HEK293T (cell line): ENCODE measurements around the gene ZIC4.

Experiments used
- CTCF ChIA-PET: fragments of 350-600 bp; formaldehyde crosslinking; extraction: SDS; loops from one replicate; lab custom pipeline; 2021; ENCODE audit warnings: antibody characterized with exemption, inconsistent platforms; lab: Yijun Ruan, JAX
- POLR2A ChIA-PET: fragments of 350-600 bp; formaldehyde crosslinking; extraction: SDS; loops from one replicate; lab custom pipeline; 2020; ENCODE audit warnings: antibody characterized with exemption, inconsistent platforms; lab: Yijun Ruan, JAX
- DNase-seq: peaks from one replicate; pipeline ENCODE4 v3.0.0; 2012; ENCODE audit warnings: mixed read lengths; ENCODE audit errors: extremely low spot score
- ARNT ChIP-seq: fragments of 450-650 bp; IDR thresholded peaks from 2 replicates; pipeline ENCODE4 v1.6.1; 2017; ENCODE audit warnings: mild to moderate bottlenecking
- BHLHE40 ChIP-seq: fragments of 450-650 bp; IDR thresholded peaks from 2 replicates; pipeline ENCODE4 v1.6.1; 2016; ENCODE audit warnings: mild to moderate bottlenecking, moderate library complexity, borderline replicate concordance
- CTBP1 ChIP-seq: fragments of 450-650 bp; IDR thresholded peaks from 2 replicates; pipeline ENCODE4 v1.6.1; 2016; ENCODE audit warnings: borderline replicate concordance
- ELF4 ChIP-seq: fragments of 450-650 bp; IDR thresholded peaks from 2 replicates; pipeline ENCODE4 v1.6.1; 2017; ENCODE audit warnings: antibody characterized with exemption
- FOXA1 ChIP-seq: fragments of 450-650 bp; IDR thresholded peaks from 2 replicates; pipeline ENCODE4 v1.6.1; 2016; ENCODE audit warnings: mild to moderate bottlenecking
- FOXK2 ChIP-seq: fragments of 450-650 bp; IDR thresholded peaks from 2 replicates; pipeline ENCODE4 v1.6.1; 2016; ENCODE audit warnings: mild to moderate bottlenecking
- FOXM1 ChIP-seq: fragments of 450-650 bp; IDR thresholded peaks from 2 replicates; pipeline ENCODE4 v1.6.1; 2017; ENCODE audit warnings: mild to moderate bottlenecking, borderline replicate concordance
- HDGF ChIP-seq: fragments of 450-650 bp; IDR thresholded peaks from 2 replicates; pipeline ENCODE4 v1.6.1; 2017; ENCODE audit warnings: antibody characterized with exemption, borderline replicate concordance
- L3MBTL2 ChIP-seq: fragments of 450-650 bp; conservative IDR thresholded peaks from 2 replicates; pipeline ENCODE4 v1.6.1; 2016; ENCODE audit warnings: mild to moderate bottlenecking
- LEF1 ChIP-seq: fragments of 450-650 bp; IDR thresholded peaks from 2 replicates; pipeline ENCODE4 v1.6.1; 2017; ENCODE audit warnings: mild to moderate bottlenecking, borderline replicate concordance
- NFRKB ChIP-seq: fragments of 450-650 bp; IDR thresholded peaks from 2 replicates; pipeline ENCODE4 v1.6.1; 2016; ENCODE audit warnings: mild to moderate bottlenecking, moderate library complexity
- SP1 ChIP-seq: fragments of 450-650 bp; IDR thresholded peaks from 2 replicates; pipeline ENCODE4 v1.6.1; 2017
- SUZ12 ChIP-seq: fragments of 450-650 bp; IDR thresholded peaks from 2 replicates; pipeline ENCODE4 v1.6.1; 2016; ENCODE audit warnings: mild to moderate bottlenecking
- TARDBP ChIP-seq: fragments of 450-650 bp; IDR thresholded peaks from 2 replicates; pipeline ENCODE4 v1.6.1; 2016
- ZNF384 ChIP-seq: fragments of 450-650 bp; IDR thresholded peaks from 2 replicates; pipeline ENCODE4 v1.6.1; 2016
- TF ChIP-seq, protein P1 (sequence below): fragments of 450-650 bp; IDR thresholded peaks from 2 replicates; pipeline ENCODE4 v1.6.1; 2016

Gene ZIC4

DNA sequence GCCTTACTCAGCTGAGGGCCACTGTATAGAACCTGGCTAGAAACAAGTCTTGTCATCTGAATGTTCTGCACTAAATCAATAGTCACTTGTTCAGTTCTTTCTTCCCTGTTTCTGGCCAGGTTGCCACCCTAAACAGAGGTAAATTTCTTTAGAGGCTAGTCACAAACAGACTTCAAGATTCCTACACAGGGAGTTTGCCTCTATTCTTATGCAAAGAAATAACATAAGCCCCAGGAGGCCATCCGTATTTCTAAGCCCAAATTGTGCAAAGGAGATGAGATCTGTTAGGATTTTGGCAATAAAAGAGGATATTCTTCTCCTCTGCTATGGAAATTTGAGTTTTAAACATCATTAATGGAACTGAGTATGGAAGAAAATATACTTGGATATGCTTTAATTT lies 4.9 kb downstream of the ZIC4 start:
- TF ChIP-seq ZNF384 (no peak), FOXK2 (no peak), HDGF (no peak), BHLHE40 (no peak), LEF1 (no peak), ARNT (no peak), SP1 (no peak)
- TF ChIP-seq, protein P1, sequence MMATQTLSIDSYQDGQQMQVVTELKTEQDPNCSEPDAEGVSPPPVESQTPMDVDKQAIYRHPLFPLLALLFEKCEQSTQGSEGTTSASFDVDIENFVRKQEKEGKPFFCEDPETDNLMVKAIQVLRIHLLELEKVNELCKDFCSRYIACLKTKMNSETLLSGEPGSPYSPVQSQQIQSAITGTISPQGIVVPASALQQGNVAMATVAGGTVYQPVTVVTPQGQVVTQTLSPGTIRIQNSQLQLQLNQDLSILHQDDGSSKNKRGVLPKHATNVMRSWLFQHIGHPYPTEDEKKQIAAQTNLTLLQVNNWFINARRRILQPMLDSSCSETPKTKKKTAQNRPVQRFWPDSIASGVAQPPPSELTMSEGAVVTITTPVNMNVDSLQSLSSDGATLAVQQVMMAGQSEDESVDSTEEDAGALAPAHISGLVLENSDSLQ: no peak
- ChIA-PET CTCF (no interaction called here), POLR2A (no interaction called here)
- no peak for DNase-seq

DNA sequence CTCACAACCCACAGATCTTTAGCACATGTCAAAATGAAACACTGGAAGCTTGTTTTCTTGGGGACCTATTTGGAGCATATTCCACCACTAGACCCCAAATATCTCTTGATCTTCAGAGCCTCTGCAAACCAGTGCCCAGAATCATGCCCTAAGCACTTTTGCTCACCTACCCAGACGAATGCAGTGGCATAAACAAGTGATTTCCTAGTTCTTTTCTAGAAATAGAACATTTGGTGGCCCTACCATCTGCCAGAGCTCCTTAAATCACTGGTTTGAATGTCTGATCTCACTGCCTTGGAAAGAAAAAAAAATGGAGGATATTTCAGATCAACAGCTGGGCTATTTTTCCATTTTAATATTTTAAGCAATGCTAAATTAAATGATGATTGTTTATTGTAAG lies 5.3 kb downstream of the ZIC4 start:
- POLR2A ChIA-PET: no interaction called here
- TF ChIP-seq TARDBP: no peak
- no peak for TF ChIP-seq ELF4
- TF ChIP-seq LEF1: no peak
- no peak for TF ChIP-seq NFRKB
- no peak for TF ChIP-seq L3MBTL2
- TF ChIP-seq BHLHE40: no peak
- CTCF ChIA-PET: no interaction called here
- no peak for DNase-seq

DNA sequence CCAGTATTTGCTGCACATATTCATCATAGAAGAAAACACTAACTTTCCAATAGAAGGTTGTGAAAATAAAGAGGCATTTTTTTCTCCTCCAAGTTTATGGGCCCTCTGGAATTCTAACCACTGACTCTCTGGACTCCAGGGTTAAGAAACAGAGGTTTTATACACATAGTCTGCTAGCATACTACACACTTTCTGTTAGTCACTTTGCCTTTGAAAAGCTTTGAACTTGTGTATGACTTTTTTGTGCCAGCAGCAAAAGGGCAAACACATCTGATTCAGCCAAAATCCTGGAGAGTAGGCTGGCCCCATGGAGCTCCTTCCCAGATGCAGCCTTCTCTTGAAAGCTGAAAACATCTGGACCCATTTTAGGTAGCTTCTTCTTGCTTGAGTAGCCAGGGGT lies 6.2 kb downstream of the ZIC4 start:
- CTCF ChIA-PET: no interaction called here
- TF ChIP-seq ELF4: no peak
- no peak for TF ChIP-seq CTBP1
- TF ChIP-seq BHLHE40: no peak
- TF ChIP-seq ZNF384: no peak
- no peak for TF ChIP-seq FOXM1
- TF ChIP-seq TARDBP: no peak
- TF ChIP-seq HDGF: no peak
- no peak for TF ChIP-seq LEF1
- no peak for TF ChIP-seq SP1
- TF ChIP-seq ARNT: no peak
- no peak for TF ChIP-seq L3MBTL2
- POLR2A ChIA-PET: no interaction called here
- DNase-seq: no peak

DNA sequence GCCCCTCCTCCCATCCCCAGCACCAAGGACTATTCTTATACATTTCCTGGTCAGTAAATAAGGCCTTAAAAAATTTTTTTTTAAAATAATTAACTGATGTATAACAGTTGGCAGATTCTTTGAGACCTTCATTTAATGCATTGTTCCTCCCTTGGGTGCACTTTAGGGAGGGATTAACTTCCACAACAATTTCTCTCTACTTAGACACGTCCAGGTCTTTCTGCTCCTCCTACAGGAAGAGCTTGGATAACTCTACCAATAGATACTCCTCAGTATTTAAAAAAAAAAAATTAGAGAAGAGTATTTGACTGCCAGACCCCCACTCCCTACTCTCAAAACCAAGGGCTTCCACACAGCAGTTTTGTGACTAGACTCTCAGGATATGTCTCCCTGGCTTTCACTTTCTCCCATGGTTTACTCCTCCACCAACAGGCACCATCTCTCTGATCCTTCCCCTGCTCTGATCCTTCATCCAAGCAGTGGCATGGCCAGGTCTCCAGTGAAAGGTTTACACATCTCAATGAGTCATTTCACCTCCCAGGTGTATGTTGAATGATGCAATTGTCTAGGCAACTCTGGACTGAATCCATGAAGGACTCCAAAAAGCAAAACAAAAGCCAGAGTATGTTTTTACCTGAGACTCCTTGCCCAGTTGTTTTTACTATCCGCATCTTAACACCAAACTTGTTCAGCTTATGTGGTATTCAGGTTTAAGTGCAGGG lies 7.4 kb downstream of the ZIC4 start:
- CTCF ChIA-PET: no interaction called here
- TF ChIP-seq HDGF (no peak), NFRKB (no peak), FOXM1 (no peak), ELF4 (no peak), SP1 (no peak), L3MBTL2 (no peak)
- TF ChIP-seq, protein P1: no peak
- DNase-seq: no peak
- POLR2A ChIA-PET: no interaction called here

DNA sequence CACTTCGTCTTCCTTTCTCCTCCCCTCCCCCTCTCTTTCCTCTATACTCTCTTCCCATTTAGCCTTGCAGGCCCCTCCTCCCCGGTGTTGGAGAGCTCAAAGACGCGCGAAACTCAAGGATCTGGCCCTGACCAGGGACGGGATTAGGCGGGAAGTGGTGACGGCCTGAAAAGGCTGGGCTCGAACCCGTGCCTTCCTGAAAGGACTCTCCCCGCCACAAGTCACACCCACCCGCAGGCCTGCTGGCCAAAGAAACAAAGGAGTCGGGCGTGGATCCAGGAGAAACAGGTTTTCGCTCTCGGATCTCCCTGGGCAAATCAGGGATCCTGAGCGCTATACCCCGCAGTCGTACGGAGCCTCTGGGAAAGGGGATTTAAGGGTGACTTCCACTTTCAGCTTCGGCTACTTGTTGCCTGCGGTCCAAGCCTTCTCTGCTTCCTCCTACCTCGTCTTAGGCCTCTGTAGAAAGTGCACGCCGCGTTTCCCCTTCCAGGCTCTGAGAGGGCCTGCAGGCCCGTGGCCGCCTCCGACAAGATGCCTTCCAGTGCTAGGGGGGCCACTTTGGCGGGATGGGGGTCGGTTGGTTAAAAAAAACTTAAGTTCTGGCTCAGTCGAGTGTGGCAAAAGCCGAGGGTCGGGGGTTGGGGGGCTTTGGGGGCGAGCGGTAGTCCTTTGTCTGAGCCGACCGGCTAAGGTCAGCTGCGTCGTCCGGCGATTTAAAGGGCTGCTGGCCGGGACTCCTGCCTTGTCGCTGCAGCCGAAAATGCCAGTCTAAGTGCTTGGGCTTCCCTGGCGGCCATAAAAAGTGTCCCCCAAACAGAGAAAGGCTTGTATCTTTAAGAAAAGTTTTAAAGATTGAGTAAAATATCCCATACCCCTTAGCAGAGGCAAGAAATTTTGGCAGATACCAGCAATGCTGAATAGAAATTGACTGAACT lies 8.2 kb downstream of the ZIC4 start:
- no peak for TF ChIP-seq L3MBTL2
- TF ChIP-seq FOXA1: no peak
- no peak for TF ChIP-seq SUZ12
- TF ChIP-seq NFRKB: no peak
- TF ChIP-seq CTBP1: no peak
- no peak for TF ChIP-seq TARDBP
- TF ChIP-seq FOXK2: no peak
- TF ChIP-seq HDGF: no peak
- no peak for TF ChIP-seq LEF1
- TF ChIP-seq ZNF384: no peak
- no peak for TF ChIP-seq ARNT
- TF ChIP-seq ELF4: no peak
- TF ChIP-seq, protein P1: no peak
- no peak for TF ChIP-seq SP1
- no peak for DNase-seq
- ChIA-PET POLR2A (no interaction called here), CTCF (no interaction called here)

DNA sequence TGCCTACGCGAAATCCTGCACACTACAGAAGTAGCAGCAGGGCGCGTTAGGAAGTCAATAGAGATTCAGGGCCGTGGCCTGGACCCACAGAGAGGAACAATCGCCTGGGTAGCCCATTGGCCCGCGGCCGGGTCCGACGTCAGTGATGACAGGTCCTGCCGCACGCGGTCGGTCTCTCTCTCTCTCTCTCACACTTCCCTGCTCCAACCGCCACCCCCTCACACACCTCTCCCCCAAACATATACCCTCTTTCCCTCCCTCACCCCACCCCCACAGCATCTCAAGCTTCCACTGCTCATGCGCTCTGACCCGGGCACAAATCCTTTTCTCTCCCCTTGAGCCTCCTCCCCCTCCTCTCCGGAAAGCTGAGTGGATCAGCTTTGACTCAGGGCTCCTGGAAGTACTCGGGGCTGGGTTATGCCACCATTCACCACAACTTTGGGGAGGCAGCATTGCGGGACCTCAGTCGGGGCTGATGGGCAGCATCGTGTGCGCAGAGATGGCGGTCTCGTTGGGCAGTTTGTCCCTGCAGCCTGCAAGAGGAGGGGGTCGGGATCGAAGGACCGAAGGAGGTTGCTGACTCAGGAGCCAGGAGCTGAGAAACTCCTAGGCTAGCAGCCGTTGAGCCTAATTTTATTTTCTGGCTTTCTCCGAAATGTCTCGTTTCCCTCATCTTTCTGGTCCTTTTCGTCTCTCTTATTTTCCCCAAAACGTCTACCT lies 9.0 kb downstream of the ZIC4 start:
- no peak for DNase-seq
- TF ChIP-seq TARDBP (no peak), SP1 (no peak), L3MBTL2 (no peak), ZNF384 (no peak), ELF4 (no peak), HDGF (no peak), SUZ12 (no peak), BHLHE40 (no peak), FOXK2 (no peak), ARNT (no peak), CTBP1 (no peak), FOXA1 (no peak), NFRKB (no peak)
- TF ChIP-seq, protein P1: no peak
- ChIA-PET POLR2A (no interaction called here), CTCF (no interaction called here)
